ENCODE data around the gene SLC4A11.

The SLC4A11 gene

GRCh38 chr20:3239026-3239866 lies at the start of gene SLC4A11:
SLC4A11 (minus strand) TSS chr20:3239190; CDS start chr20:3239137, 53 bp downstream.
- H3K4me3 ChIP-seq (ENCODE audit: low read length) = peak within 1 kb of the TSS; percentile 65; the same call in 1 of the 2 replicates
- no peak for TF ChIP-seq ZNF274 (IDR thresholded peaks at IDR 0.05; ENCODE audit: low read depth, low read length)

DNA sequence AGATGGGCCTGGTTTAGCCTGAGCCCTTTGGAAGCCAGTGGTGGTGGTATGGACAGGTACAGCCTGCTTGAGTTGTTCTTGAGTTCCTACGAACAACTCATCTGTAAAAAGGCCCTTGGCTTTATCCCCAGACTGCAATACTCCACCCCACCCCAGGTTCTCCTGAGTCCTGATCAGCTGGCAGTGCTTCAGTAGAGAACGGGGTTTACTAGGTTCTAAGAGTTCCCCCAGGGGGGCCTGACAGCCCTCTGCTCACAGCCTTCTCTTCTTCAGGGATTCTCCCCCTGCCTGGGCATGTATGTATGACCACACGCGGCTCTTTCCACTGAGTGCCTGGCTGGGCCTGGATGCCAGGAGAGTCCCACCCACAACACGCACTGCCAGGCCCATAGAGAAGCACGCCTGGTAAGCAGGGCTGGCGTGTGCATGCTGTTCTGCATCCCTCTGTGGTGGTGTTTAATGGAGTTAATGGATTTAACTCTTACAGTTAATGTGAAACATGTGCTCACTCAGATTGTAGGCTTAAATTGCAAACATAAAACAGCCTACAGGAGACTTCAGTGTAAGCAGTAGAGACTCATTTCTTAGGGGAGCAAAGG lies 44.3 kb upstream of the SLC4A11 start:
- no peak for TF ChIP-seq ZNF274 (IDR thresholded peaks at IDR 0.05; ENCODE audit: low read depth, low read length)
- no peak overlapping the region for H3K4me3 ChIP-seq (ENCODE audit: low read length)

- H3K4me3 ChIP-seq (ENCODE audit: low read length) = no peak overlapping the region
- no peak for TF ChIP-seq ZNF274 (IDR thresholded peaks at IDR 0.05; ENCODE audit: low read depth, low read length)
Measured at GRCh38 chr20:3282271-3283221, 43.6 kb upstream of the SLC4A11 start.

- TF ChIP-seq ZNF274 (IDR thresholded peaks at IDR 0.05; ENCODE audit: low read depth, low read length) = no peak
- no peak overlapping the region for H3K4me3 ChIP-seq (ENCODE audit: low read length)
Measured at GRCh38 chr20:3281437-3281836, 42.4 kb upstream of the SLC4A11 start.

DNA sequence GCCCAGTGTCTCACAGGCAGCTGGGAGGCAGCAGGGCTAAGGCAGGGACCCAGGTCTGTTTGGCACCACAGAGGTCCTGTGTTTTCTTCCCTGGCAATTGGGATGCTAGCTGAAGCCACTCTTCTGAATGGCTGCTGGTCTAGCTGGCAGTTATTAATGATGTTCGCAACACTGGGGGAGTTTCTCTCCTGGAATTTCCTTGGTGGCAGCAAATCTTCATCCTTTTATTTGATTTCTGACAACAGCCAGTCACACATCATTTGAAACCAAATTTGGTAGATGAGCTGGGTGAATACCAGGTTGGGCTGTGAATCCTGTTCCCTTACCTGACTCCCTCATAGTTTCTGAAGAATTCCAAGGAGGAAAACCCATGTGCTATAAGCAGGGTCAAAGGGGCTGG lies 40.8 kb upstream of the SLC4A11 start:
- TF ChIP-seq ZNF274 (IDR thresholded peaks at IDR 0.05; ENCODE audit: low read depth, low read length) = no peak
- H3K4me3 ChIP-seq (ENCODE audit: low read length) = no peak overlapping the region

- TF ChIP-seq ZNF274 (IDR thresholded peaks at IDR 0.05; ENCODE audit: low read depth, low read length) = no peak
- H3K4me3 ChIP-seq (ENCODE audit: low read length) = no peak overlapping the region
Measured at GRCh38 chr20:3277686-3278465, 38.9 kb upstream of the SLC4A11 start.

DNA sequence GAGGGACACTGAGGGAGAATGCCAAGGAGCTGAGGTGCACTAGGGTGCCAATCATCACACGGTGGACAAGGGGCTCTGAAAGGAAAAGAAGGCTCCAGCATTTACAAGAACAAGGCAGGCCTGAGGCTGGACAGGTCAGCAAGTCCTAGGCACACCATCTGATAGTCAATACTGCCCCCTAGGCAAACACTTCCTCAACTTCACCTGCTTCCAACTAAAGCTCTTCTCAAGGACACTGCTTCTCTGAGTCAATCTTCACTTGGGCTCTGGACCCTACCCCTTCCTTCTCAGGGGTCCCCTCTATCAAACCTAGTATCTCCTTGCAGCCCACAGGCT lies 37.7 kb upstream of the SLC4A11 start:
- H3K4me3 ChIP-seq (ENCODE audit: low read length) = no peak overlapping the region
- no peak for TF ChIP-seq ZNF274 (IDR thresholded peaks at IDR 0.05; ENCODE audit: low read depth, low read length)

GRCh38 chr20:3275966-3276679 lies 37.1 kb upstream of the SLC4A11 start:
- no peak for TF ChIP-seq ZNF274 (IDR thresholded peaks at IDR 0.05; ENCODE audit: low read depth, low read length)
- H3K4me3 ChIP-seq (ENCODE audit: low read length) = no peak overlapping the region

GRCh38 chr20:3275064-3275935 lies 36.3 kb upstream of the SLC4A11 start:
- TF ChIP-seq ZNF274 (IDR thresholded peaks at IDR 0.05; ENCODE audit: low read depth, low read length) = no peak
- H3K4me3 ChIP-seq (ENCODE audit: low read length) = no peak overlapping the region

- TF ChIP-seq ZNF274 (IDR thresholded peaks at IDR 0.05; ENCODE audit: low read depth, low read length) = no peak
- no peak overlapping the region for H3K4me3 ChIP-seq (ENCODE audit: low read length)
Measured at GRCh38 chr20:3273371-3273770, 34.4 kb upstream of the SLC4A11 start.

GRCh38 chr20:3270051-3270450 lies 31.1 kb upstream of the SLC4A11 start:
- H3K4me3 ChIP-seq (ENCODE audit: low read length) = no peak overlapping the region
- TF ChIP-seq ZNF274 (IDR thresholded peaks at IDR 0.05; ENCODE audit: low read depth, low read length) = no peak

- no peak overlapping the region for H3K4me3 ChIP-seq (ENCODE audit: low read length)
- TF ChIP-seq ZNF274 (IDR thresholded peaks at IDR 0.05; ENCODE audit: low read depth, low read length) = no peak
Measured at GRCh38 chr20:3262566-3262965, 23.6 kb upstream of the SLC4A11 start.
